ENCODE results near the gene PHYKPL.

DNA sequence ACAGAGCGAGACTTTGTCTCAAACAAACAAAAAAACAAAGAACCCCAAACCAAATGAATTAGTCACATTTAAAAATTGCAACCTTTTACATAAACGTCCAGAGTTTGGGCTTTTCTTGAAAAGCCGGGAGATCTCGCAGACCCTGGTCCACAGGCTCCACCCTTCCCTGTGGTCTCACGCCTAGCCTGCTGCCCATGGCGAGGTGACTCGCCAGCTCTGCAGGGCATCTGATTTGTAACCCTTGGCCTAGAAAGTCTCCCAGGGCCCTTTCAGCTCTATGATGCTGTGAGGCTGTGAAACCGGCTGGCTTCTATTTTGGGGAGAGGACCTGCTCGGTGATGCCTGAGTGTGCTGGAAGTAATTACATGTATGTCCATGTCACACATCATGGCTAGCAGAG is 44.7 kb upstream of the PHYKPL start:
- no peak for TF ChIP-seq CTCF (IDR thresholded peaks at IDR 0.05)
- TF ChIP-seq EZH2phosphoT487 (IDR thresholded peaks at IDR 0.05): no peak
